ENCODE results near the gene RTN4RL1.
A peak's percentile ranks its signal among the peaks of the same experiment; 100 is the strongest.

GRCh38 chr17:2053380-2054261, 28.5 kb upstream of the RTN4RL1 start:
- TF ChIP-seq, protein P1, sequence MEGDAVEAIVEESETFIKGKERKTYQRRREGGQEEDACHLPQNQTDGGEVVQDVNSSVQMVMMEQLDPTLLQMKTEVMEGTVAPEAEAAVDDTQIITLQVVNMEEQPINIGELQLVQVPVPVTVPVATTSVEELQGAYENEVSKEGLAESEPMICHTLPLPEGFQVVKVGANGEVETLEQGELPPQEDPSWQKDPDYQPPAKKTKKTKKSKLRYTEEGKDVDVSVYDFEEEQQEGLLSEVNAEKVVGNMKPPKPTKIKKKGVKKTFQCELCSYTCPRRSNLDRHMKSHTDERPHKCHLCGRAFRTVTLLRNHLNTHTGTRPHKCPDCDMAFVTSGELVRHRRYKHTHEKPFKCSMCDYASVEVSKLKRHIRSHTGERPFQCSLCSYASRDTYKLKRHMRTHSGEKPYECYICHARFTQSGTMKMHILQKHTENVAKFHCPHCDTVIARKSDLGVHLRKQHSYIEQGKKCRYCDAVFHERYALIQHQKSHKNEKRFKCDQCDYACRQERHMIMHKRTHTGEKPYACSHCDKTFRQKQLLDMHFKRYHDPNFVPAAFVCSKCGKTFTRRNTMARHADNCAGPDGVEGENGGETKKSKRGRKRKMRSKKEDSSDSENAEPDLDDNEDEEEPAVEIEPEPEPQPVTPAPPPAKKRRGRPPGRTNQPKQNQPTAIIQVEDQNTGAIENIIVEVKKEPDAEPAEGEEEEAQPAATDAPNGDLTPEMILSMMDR (IDR thresholded peaks at IDR 0.05): peak; percentile 23 to 53
- peak in 1 of 2 donors; percentile 10 for TF ChIP-seq POLR2A (IDR thresholded peaks at IDR 0.05)
- no peak for TF ChIP-seq POLR2AphosphoS5 (IDR thresholded peaks at IDR 0.05)

All from suprapubic skin (tissue), 4 donors.